ENCODE measurements around the gene PVALEF.

- TF ChIP-seq CTCF (IDR thresholded peaks at IDR 0.05) (peak in 1 of 2 donors; percentile 13), POLR2A (IDR thresholded peaks at IDR 0.05) (no peak), EP300 (IDR thresholded peaks at IDR 0.05) (no peak), POLR2AphosphoS5 (IDR thresholded peaks at IDR 0.05) (no peak)
Measured at GRCh38 chr17:81230043-81230820, 64.9 kb downstream of the PVALEF start.
